Testis (tissue), 5 donors: Measurements from ENCODE around the gene NOVA1. TPM values are rescaled to one million over a fixed set of nuclear protein-coding genes. Genes with fewer than 3 reads are reported as not detected.
A peak's percentile ranks its signal among the peaks of the same experiment; 100 is the strongest.
"Not testable (repeated sequence)": the region's sequence is repeated elsewhere in the genome, so short reads cannot be mapped to it uniquely, and the experiment has no call there.

Source experiments
- DNase-seq: peaks from one replicate; pipeline ENCODE4 v3.0.0-alpha.2; 2019
- H3K27ac ChIP-seq, 2 donors: fragments of 200-600 bp; sonication (generic); one replicate each; pipeline ENCODE4 v1.5.1; 2019
- H3K27me3 ChIP-seq: fragments of 200-600 bp; sonication (generic); one replicate; pipeline ENCODE4 v1.5.1; 2019
- H3K36me3 ChIP-seq: fragments of 200-600 bp; sonication (generic); one replicate; pipeline ENCODE4 v1.5.1; 2017; ENCODE audit warnings: low read depth; ENCODE audit errors: missing control alignments
- H3K4me1 ChIP-seq: fragments of 200-600 bp; sonication (generic); one replicate; pipeline ENCODE4 v1.5.1; 2019
- H3K4me3 ChIP-seq, 2 donors: fragments of 200-600 bp; sonication (generic); one replicate each; pipeline ENCODE4 v1.5.1; 2017 to 2019
- H3K9me3 ChIP-seq: fragments of 200-600 bp; sonication (generic); one replicate; pipeline ENCODE4 v1.5.1; 2017
- CTCF ChIP-seq, 3 experiments: fragments of 450-650 bp in 2 of 3; fragments of 200-600 bp in 1 of 3; sonication (generic) in 1 of 3; IDR thresholded peaks; one replicate each; pipeline ENCODE4 v1.5.1; 2016 to 2019; ENCODE audit warnings: antibody characterized with exemption in 3 of 3, mild to moderate bottlenecking in 2 of 3, moderate library complexity in 1 of 3
- POLR2A ChIP-seq: fragments of 450-650 bp; IDR thresholded peaks from one replicate; pipeline ENCODE4 v1.6.1; 2017; ENCODE audit warnings: antibody characterized with exemption, mild to moderate bottlenecking, moderate library complexity
- WGBS, 2 donors: methylation state at CpG; one replicate each; pipeline ENCODE4 v1.1.5; 2018; 5-methylcytosine and 5-hydroxymethylcytosine counted together
- intact Hi-C: fragments of 100-400 bp; cut with DNase I; formaldehyde crosslinking; loops from one replicate; pipeline ENCODE4 v1.15.1; 2023; ENCODE audit warnings: low total_unique reads
- long read RNA-seq, 2 donors: transcript quantifications; one replicate each; lab custom pipeline, GENCODE V29; 2026
- polyA plus RNA-seq: library from polyadenylated mRNA; stranded (reverse); fragments of 350-450 nt; fragmentation: Illumina TruSeq; extraction: RNeasy Lipid Tissue Mini Kit (QIAGEN cat#74804); gene quantifications from one replicate; pipeline ENCODE4 v1.2.3, GENCODE V29; 2014; ENCODE audit warnings: low read depth, low replicate concordance; ENCODE audit not compliant: insufficient read depth
- total RNA-seq, 2 donors: library from RNA; depleted of rRNA; stranded (reverse); fragments of >200 nt; gene quantifications; one replicate each; pipeline ENCODE4 v1.2.3, GENCODE V29; 2016

Gene NOVA1
- total RNA-seq (10 to 100 TPM; 15.0 to 22.3 TPM), polyA plus RNA-seq (15.5 TPM)
- long read RNA-seq, donor 1, partial matches to known transcripts = 0 of 9 reads
- long read RNA-seq, donor 1, other reads (novel, unspliced or antisense) = 0 of 9 reads
- long read RNA-seq, donor 2, partial matches to known transcripts = 0 of 5 reads
- long read RNA-seq, donor 2, other reads (novel, unspliced or antisense) = 0 of 5 reads

- no peaks in the 10 kb centered on the region for H3K27me3 ChIP-seq
- TF ChIP-seq CTCF (IDR thresholded peaks at IDR 0.05) (no peak), POLR2A (no peak)
- no peaks in the 10 kb centered on the region for H3K9me3 ChIP-seq
- H3K4me3 ChIP-seq = peak within 1 kb of the TSS; percentile 69 to 78
- H3K4me1 ChIP-seq = peaks cover 4% of the 10 kb centered on the region
- no peak for DNase-seq
- H3K27ac ChIP-seq = peak within 1 kb of the TSS; percentile 82 to 91
- WGBS, 2 donors = 1 to 2% methylated on average over 36 of the region's 36 CpGs
- intact Hi-C loops = no loop called here
- no peaks in the 10 kb centered on the region for H3K36me3 ChIP-seq
These were observed at the start of gene NOVA1 for GRCh38 chr14:26597589-26598080. Gene NOVA1, minus strand, starts transcription at chr14:26598033. Its CDS starts 597 bp downstream, at chr14:26597436.

- intact Hi-C loops, H3K4me3 ChIP-seq, H3K27me3 ChIP-seq, H3K36me3 ChIP-seq, H3K9me3 ChIP-seq, H3K27ac ChIP-seq, DNase-seq, H3K4me1 ChIP-seq: not testable (repeated sequence)
- 95 to 100% methylated on average over 1 to 5 of the region's 5 CpGs for WGBS, 2 donors
These were observed 47.2 kb upstream of the NOVA1 start for GRCh38 chr14:26645057-26645456.

- Histone ChIP-seq H3K9me3 (no peaks in the 10 kb centered on the region), H3K4me1 (no peaks in the 10 kb centered on the region), H3K4me3 (no peak overlapping the region), H3K27me3 (no peaks in the 10 kb centered on the region), H3K36me3 (no peaks in the 10 kb centered on the region), H3K27ac (no peak overlapping the region)
- DNase-seq = no peak
- TF ChIP-seq CTCF (IDR thresholded peaks at IDR 0.05) (no peak), POLR2A (no peak)
- 57 to 59% methylated on average over 5 of the region's 5 CpGs for WGBS, 2 donors
- intact Hi-C loops = no loop called here
These were observed 38.7 kb upstream of the NOVA1 start for GRCh38 chr14:26636561-26636960.

GRCh38 chr14:26634946-26635345 lies 37.1 kb upstream of the NOVA1 start:
- DNase-seq, H3K27me3 ChIP-seq, H3K9me3 ChIP-seq, H3K27ac ChIP-seq, H3K4me3 ChIP-seq, H3K4me1 ChIP-seq, H3K36me3 ChIP-seq, intact Hi-C loops: not testable (repeated sequence)
- 83 to 91% methylated on average over 21 to 25 of the region's 25 CpGs for WGBS, 2 donors

GRCh38 chr14:26626256-26626655 lies 28.4 kb upstream of the NOVA1 start:
- DNase-seq = no peak
- no peak overlapping the region for H3K4me3 ChIP-seq
- TF ChIP-seq POLR2A (no peak), CTCF (IDR thresholded peaks at IDR 0.05) (no peak)
- no peaks in the 10 kb centered on the region for H3K4me1 ChIP-seq
- no peak overlapping the region for H3K27ac ChIP-seq
- H3K27me3 ChIP-seq = no peaks in the 10 kb centered on the region
- intact Hi-C loops = no loop called here
- no peaks in the 10 kb centered on the region for H3K9me3 ChIP-seq
- H3K36me3 ChIP-seq = no peaks in the 10 kb centered on the region

- Histone ChIP-seq H3K9me3 (no peaks in the 10 kb centered on the region), H3K36me3 (no peaks in the 10 kb centered on the region), H3K27ac (no peak overlapping the region), H3K4me1 (no peaks in the 10 kb centered on the region), H3K27me3 (no peaks in the 10 kb centered on the region), H3K4me3 (no peak overlapping the region)
- intact Hi-C loops = no loop called here
- DNase-seq = no peak
- TF ChIP-seq CTCF (IDR thresholded peaks at IDR 0.05) (no peak), POLR2A (no peak)
- 83 to 89% methylated on average over 1 of the region's 1 CpG for WGBS, 2 donors
These were observed 24.8 kb upstream of the NOVA1 start for GRCh38 chr14:26622611-26623010.
